ENCODE results near the gene IFNL1.

DNA sequence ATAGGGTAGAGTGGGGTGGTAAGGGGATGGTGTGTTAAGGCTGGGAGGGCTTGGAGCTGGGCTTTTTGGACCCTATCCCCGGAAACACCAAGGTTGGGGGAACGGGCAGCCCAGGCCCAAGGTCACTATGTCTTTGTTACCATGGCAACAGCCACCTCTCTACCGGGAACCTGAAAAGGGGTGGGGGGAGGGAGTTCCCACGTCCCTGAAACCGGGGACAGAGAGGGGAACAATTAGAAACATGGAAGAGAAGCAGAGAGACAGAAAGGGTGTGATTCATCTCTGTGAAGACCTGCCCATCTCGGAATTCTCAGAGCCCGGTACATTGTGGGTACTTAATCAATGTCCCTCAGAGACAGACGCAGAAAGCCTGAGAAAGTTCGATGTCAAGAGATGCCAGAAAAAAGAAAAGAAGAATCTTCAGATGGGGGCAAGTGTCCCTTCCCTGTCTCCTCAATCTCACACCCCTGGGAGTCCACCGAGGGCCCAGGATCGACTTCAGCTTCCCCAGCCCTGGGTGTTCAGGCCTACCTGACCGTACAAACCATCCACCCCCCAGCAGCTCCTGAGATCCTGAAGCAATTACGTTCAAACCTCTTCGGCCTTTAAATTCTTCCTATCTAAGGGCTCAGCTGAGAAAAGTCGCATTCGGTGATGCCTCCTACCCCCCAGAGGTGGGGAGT, 31.3 kb downstream of the IFNL1 start:
- TF ChIP-seq POLR2A (IDR thresholded peaks at IDR 0.05; ENCODE audit: low read length) (no peak), GATA1 (IDR thresholded peaks at IDR 0.05; ENCODE audit: low read depth, low read length) (no peak)
